ENCODE data around the gene EPRS1.
"Not testable (repeated sequence)": the region's sequence is repeated elsewhere in the genome, so short reads cannot be mapped to it uniquely, and the experiment has no call there.

The EPRS1 gene

DNA sequence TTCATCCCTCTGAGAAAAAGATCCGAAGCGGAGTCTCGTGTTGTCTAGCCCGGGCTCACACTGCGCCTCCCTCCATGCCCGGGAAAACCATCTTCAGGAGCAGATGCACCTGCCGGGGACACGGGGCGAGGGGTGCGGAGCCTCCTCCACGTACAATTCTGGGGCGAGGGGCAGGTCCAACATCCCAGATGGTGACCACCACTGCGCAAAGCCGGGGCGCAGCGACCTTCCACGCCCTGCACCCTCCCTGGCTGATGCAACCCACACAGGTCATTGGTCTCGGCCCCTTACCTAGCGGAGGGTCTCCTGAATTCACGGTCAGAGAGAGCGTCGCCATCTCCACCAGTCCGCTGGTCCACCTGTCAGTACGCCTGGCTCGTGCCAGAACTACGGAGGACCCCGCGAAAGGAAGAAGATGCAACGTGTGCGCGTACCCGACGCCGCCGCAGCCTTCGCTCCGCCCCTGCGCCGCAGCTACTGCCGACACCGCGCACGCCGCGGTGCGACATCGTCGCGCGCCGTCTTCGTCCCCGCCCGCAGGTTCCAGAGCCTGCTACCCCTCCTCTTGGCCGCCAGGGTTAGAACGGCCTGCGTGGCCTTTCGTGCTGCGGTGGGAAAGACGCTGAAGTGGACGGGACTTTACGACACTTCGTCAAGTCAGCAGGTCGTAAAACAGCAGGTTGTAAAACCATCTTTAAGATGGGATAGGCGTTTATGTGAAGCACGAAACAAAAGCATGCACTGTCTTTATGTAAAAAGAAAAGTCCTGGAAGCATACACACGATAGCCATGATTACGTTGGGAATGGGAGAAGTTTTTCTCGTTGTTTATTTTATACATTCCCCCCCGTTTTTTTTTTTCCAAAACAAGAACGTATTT lies at the start of gene EPRS1:
Gene EPRS1 (minus strand): TSS at position 454 of the 879 bp plus-strand sequence. CDS start 117 bp downstream, at position 337.
- DNase-seq: peak; percentile 76

DNA sequence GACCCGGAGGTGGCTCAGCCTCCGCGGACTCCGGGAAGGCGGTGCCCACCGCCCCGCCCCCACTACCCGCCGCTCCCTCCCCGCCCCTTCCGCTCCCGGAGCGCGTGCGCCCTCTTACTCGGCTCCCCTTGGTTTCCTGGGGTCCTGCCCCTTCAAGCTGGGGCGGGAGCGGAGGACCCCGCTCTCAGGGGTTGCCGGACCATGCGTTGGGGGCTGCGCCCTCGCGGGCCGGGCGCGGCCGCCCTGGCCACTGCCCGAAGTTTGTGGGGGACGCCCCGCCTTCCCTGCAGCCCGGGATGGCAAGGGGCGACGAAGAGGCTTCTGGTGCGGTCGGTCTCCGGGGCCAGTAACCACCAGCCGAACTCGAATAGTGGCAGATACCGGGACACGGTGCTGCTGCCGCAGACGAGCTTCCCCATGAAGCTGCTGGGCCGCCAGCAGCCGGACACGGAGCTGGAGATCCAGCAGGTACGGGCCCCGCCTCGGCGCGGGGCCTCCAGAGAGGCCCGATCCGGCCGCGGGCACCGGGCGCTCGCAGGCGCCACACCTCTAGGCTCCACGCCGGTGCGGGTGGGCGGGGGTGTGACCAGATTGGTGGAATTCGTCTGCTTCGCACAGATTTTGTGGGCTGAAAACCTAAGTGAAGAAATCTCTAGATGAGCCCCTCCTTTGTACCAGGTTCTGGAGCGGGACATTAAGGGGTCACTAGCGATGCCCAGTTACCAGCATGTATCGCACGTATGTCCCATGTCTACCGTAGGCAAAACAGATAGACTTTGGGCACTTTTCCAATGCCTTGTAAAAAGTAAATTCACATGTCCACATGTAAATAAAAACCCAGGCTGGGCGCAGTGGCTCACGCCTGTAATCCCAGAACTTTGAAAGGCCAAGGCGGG lies 48.0 kb upstream of the EPRS1 start, which contains the start of gene IARS2:
Gene IARS2 (plus strand): TSS at position 117 of the 896 bp plus-strand sequence. CDS start 85 bp downstream, at position 202.
- peak; percentile 6 for DNase-seq

- peak; percentile 37 for DNase-seq
These were observed 47.2 kb upstream of the EPRS1 start for GRCh38 chr1:220093361-220094015.

GRCh38 chr1:220092694-220093093 lies 46.4 kb upstream of the EPRS1 start:
- no peak for DNase-seq

GRCh38 chr1:220089650-220090556 lies 43.6 kb upstream of the EPRS1 start, which contains the start of gene BPNT1:
BPNT1 (minus strand) TSS chr1:220089788; CDS start chr1:220079846, 9,942 bp downstream.
- peak; percentile 81 for DNase-seq

GRCh38 chr1:220086261-220086686 lies 40.0 kb upstream of the EPRS1 start:
- not testable (repeated sequence) for DNase-seq

- no peak for DNase-seq
These were observed 38.2 kb upstream of the EPRS1 start for GRCh38 chr1:220084460-220084859.

DNA sequence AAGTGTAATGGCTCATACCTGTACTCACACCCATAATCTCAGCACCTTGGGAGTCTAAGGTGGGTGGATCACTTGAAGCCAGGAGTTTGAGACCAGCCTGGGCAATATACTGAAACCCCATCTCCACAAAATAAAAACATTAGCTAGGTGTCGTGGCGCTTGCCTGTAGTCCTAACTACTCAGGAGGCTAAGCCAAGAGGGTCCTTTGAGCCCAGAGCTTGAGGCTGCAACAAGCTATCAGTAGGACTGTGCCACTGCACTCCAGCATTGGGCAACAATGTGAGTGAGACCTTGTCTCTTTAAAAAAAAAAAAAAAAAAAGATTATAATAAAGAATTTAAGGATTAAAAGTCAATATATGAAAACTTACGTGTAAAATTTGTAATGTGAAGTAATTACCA lies 31.6 kb upstream of the EPRS1 start:
- no peak for DNase-seq

GRCh38 chr1:220076861-220077762 lies 30.8 kb upstream of the EPRS1 start:
- no peak for DNase-seq

DNA sequence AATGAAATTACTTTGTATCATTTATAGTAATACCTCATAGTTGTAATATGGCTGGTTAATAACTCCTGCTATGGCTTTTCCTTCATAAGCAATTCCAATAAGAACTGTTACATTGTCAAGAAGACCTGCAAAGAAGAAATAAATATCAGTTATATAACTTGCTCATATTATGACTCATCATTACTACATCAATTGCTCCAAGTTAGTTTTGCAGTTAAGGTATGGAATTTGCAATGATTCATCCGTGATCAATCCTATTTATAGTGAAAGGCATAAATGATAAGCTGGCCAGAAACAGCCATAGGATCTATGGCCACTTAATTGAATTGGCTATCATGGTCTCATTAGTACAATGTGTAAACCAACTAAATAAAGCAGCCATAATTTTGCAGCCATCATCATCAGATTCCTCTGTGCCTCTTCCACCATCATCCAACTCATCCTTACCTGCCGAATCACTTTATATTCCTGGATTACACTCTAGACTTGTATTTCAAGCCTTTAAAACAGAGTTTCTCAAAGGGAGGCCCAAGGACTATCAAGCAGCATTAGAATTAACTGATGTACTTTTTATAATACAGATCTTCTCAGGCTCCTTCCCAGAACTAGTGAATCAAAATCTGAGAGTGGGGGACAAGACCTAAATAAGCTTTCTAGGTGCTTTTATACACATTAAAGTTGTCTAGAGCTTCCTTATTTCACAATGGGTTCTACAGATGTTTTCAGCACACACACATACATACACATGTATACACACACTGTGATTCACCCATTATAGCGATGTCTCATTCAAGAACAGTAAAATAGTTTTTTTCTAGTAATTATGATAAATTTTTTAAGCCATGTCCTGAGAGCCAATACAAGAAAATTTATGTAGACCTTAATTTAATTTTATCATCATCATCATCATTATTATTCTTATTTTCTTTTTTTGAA lies 21.2 kb upstream of the EPRS1 start:
- DNase-seq: no peak

- no peak for DNase-seq
These were observed 16.3 kb upstream of the EPRS1 start for GRCh38 chr1:220062629-220063028.

- no peak for DNase-seq
These were observed 14.6 kb upstream of the EPRS1 start for GRCh38 chr1:220060876-220061275.

DNA sequence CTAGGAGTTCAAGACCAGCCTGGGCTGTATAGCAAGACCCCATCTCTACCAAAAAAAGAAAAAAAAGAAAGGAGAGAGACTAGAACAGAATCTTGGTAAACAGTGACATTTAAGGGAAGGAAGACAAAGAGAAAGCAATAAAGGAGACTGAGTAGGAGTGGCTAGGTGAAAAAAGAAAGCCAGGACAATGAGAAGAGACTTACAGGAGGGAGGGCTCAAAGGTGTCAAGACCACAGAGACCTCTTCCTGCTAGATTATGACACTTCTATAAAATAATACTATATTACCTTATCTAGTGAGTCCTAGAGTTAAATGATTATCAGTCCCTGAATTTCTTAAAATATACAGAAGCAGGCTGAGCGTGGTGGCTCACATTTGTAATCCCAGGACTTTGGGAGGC lies 10.1 kb upstream of the EPRS1 start:
- DNase-seq: no peak

- DNase-seq: peak; percentile 7
These were observed 801 bp downstream of the EPRS1 start for GRCh38 chr1:220045356-220046051.

- no peak for DNase-seq
These were observed 1.5 kb downstream of the EPRS1 start for GRCh38 chr1:220044678-220045355.

GRCh38 chr1:220043646-220044045 lies 2.7 kb downstream of the EPRS1 start:
- no peak for DNase-seq

DNA sequence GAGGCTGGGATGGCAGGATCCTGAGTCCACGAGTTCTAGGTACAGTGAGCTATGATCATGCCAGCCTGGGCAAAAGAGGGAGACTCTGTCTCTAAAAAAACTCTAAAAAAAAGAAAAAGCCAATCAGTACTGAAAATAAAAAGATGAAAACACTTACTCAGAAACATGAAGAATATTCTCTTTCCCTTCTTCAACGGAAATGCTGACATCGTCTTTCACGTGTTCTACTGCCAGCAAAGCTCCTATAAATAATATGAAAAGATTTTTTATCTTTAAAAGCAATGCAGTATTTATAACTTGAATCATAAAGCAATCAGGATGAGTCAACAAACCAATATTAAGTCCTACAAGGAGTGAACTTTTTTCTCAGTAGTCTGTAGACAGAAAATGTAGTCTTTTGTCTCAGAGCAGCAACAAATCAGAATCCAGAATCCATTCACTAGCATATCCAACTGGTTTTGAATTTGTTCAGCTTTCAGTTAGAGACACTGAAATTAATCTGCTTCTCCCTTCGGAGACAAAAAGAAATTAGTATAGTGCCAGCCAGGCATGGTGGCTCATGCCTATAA lies 6.2 kb downstream of the EPRS1 start:
- DNase-seq: no peak

GRCh38 chr1:220038640-220039039 lies 7.7 kb downstream of the EPRS1 start:
- no peak for DNase-seq
